SU-DHL-6 (cell line): Measurements from ENCODE around the gene AGAP3.

Experiments
- H2AFZ ChIP-seq: fragments of 200-600 bp; sonication (generic); 2 replicates; pipeline ENCODE4 v1.6.1; 2014; ENCODE audit warnings: low read depth, mild to moderate bottlenecking, moderate library complexity, mixed read lengths, antibody characterized with exemption, low read length; ENCODE audit not compliant: severe bottlenecking
- H3F3A ChIP-seq: fragments of 200-600 bp; shearing (Covaris generic); 2 replicates; pipeline ENCODE4 v1.6.0; 2016; ENCODE audit warnings: antibody characterized with exemption, mild to moderate bottlenecking; ENCODE audit not compliant: insufficient read depth
- H3K27ac ChIP-seq: fragments of 200-600 bp; sonication (generic); 2 replicates; pipeline ENCODE4 v1.5.1; 2016; ENCODE audit warnings: low read depth, mild to moderate bottlenecking, low read length, moderate library complexity, mixed read lengths
- H3K27me3 ChIP-seq: fragments of 200-600 bp; sonication (generic), shearing (Covaris generic); 2 replicates; pipeline ENCODE4 v1.6.0; 2014; ENCODE audit warnings: mild to moderate bottlenecking, low read length
- H3K36me3 ChIP-seq: fragments of 200-600 bp; sonication (generic); 2 replicates; pipeline ENCODE4 v1.6.1; 2014; ENCODE audit warnings: mild to moderate bottlenecking, low read length, mixed read lengths
- H3K4me2 ChIP-seq: fragments of 300-600, 200-600 bp; shearing (Covaris generic), sonication (generic); 2 replicates; pipeline ENCODE4 v1.6.0; 2014; ENCODE audit warnings: low read length, low read depth, mild to moderate bottlenecking; ENCODE audit not compliant: poor library complexity, severe bottlenecking
- H3K4me3 ChIP-seq: fragments of 200-600 bp; sonication (generic); 2 replicates; pipeline ENCODE4 v1.5.1; 2014; ENCODE audit warnings: antibody characterized with exemption, low read length, mild to moderate bottlenecking, mixed read lengths; ENCODE audit not compliant: insufficient read depth, poor library complexity, severe bottlenecking
- H3K79me2 ChIP-seq: fragments of 200-600 bp; sonication (generic); 2 replicates; pipeline ENCODE4 v1.6.1; 2014; ENCODE audit warnings: mild to moderate bottlenecking, low read length, moderate library complexity; ENCODE audit not compliant: insufficient read depth
- H3K9ac ChIP-seq: fragments of 200-600 bp; sonication (generic); 2 replicates; pipeline ENCODE4 v1.7.0; 2014; ENCODE audit warnings: mild to moderate bottlenecking, low read length
- H3K9me2 ChIP-seq: fragments of 200-600 bp; sonication (generic); replicated peaks from 2 replicates; pipeline ENCODE4 v1.6.1; 2014; ENCODE audit warnings: low read length; ENCODE audit not compliant: insufficient read depth
- H3K9me3 ChIP-seq: fragments of 200-600 bp; sonication (generic); 2 replicates; pipeline ENCODE4 v1.6.1; 2014; ENCODE audit warnings: low read length, mixed read lengths; ENCODE audit not compliant: insufficient read depth
- H4K20me1 ChIP-seq: fragments of 200-600 bp; sonication (generic); 2 replicates; pipeline ENCODE4 v1.6.1; 2014; ENCODE audit warnings: low read depth, mild to moderate bottlenecking, antibody characterized with exemption, low read length, moderate library complexity, mixed read lengths
- CTCF ChIP-seq: fragments of 200-600 bp; sonication (generic); IDR thresholded peaks from one replicate; pipeline ENCODE4 v1.5.1; 2017; ENCODE audit warnings: antibody characterized with exemption, mild to moderate bottlenecking, low read length, moderate library complexity; ENCODE audit not compliant: insufficient read depth, poor library complexity, severe bottlenecking
- EZH2phosphoT487 ChIP-seq: fragments of 200-600 bp; sonication (generic), shearing (Covaris generic); conservative IDR thresholded peaks from 2 replicates; pipeline ENCODE4 v1.6.1; 2018; ENCODE audit warnings: mild to moderate bottlenecking, antibody characterized with exemption, low read length, moderate library complexity, mixed read lengths

The AGAP3 gene

GRCh38 chr7:151124899-151125399 lies 38.7 kb downstream of the AGAP3 start:
- no peak overlapping the region for H2AFZ ChIP-seq
- no peaks in the 10 kb centered on the region for H3K9me2 ChIP-seq
- no peaks in the 10 kb centered on the region for H3K9me3 ChIP-seq
- H3K27ac ChIP-seq: no peak overlapping the region
- H3F3A ChIP-seq: no peaks in the 10 kb centered on the region
- no peaks in the 10 kb centered on the region for H4K20me1 ChIP-seq
- no peaks in the 10 kb centered on the region for H3K27me3 ChIP-seq
- H3K4me3 ChIP-seq: no peak overlapping the region
- no peak overlapping the region for H3K4me2 ChIP-seq
- no peaks in the 10 kb centered on the region for H3K36me3 ChIP-seq
- no peaks in the 10 kb centered on the region for H3K79me2 ChIP-seq
- TF ChIP-seq EZH2phosphoT487 (no peak), CTCF (no peak)
- no peak overlapping the region for H3K9ac ChIP-seq

GRCh38 chr7:151125470-151125845 lies 39.2 kb downstream of the AGAP3 start:
- no peak for TF ChIP-seq EZH2phosphoT487
- no peak for TF ChIP-seq CTCF
- no peak overlapping the region for H2AFZ ChIP-seq
- H3K9me2 ChIP-seq: no peaks in the 10 kb centered on the region
- no peak overlapping the region for H3K4me3 ChIP-seq
- H3K27ac ChIP-seq: no peak overlapping the region
- H3K9ac ChIP-seq: no peak overlapping the region
- H3K36me3 ChIP-seq: no peaks in the 10 kb centered on the region
- H3K4me2 ChIP-seq: no peak overlapping the region
- H3K27me3 ChIP-seq: no peaks in the 10 kb centered on the region
- no peaks in the 10 kb centered on the region for H3K9me3 ChIP-seq
- no peaks in the 10 kb centered on the region for H4K20me1 ChIP-seq
- H3K79me2 ChIP-seq: no peaks in the 10 kb centered on the region
- no peaks in the 10 kb centered on the region for H3F3A ChIP-seq

- no peaks in the 10 kb centered on the region for H3K79me2 ChIP-seq
- H4K20me1 ChIP-seq: no peaks in the 10 kb centered on the region
- H3K4me2 ChIP-seq: no peak overlapping the region
- no peak overlapping the region for H2AFZ ChIP-seq
- no peaks in the 10 kb centered on the region for H3K9me2 ChIP-seq
- TF ChIP-seq CTCF (no peak), EZH2phosphoT487 (no peak)
- no peaks in the 10 kb centered on the region for H3F3A ChIP-seq
- no peak overlapping the region for H3K9ac ChIP-seq
- H3K9me3 ChIP-seq: no peaks in the 10 kb centered on the region
- no peaks in the 10 kb centered on the region for H3K27me3 ChIP-seq
- H3K36me3 ChIP-seq: no peaks in the 10 kb centered on the region
- no peak overlapping the region for H3K4me3 ChIP-seq
- H3K27ac ChIP-seq: no peak overlapping the region
These were observed 39.7 kb downstream of the AGAP3 start for GRCh38 chr7:151125846-151126481.
